Measurements from ENCODE around the gene DTYMK.
"Not testable (repeated sequence)": the region's sequence is repeated elsewhere in the genome, so short reads cannot be mapped to it uniquely, and the experiment has no call there.

Gene DTYMK

GRCh38 chr2:241671457-241672240 lies 15.0 kb downstream of the DTYMK start:
- no peak for DNase-seq

DNA sequence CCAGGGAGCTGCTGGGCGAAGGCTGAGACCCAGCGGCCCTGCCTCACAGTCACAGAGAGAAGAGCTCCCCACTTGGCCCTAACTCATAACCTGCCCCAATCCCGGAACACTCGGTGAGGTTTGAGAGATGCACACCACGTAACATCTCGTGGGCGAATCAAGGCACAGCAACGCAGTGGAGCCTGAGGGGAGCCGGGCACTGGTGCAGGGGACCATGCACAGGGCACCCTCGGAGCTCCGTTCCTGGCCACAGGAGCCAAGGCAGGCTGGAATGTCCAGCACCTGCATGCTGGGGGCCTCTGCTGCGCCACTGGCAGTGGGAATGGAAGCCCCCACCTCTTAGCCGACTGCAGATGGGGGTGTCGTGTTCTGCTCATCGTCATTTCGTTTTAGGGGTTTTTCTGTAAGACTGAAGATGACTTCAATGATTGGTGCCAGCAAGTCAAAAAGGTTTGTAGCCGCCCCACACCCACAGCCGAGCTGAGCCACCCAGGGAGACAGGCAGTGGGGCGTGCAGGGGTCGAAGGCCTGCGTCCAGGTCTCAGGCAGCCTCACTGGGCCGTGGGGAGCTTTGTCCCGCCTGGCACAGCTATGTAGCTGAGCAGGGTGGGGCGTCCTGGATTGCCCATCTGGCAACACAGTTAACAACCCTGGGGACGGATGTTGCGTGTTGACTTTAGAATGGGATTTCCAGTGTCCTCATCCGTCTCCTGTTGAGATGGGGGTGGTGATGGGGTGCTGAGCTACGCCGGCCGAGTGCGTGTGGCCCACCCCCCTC lies 16.1 kb downstream of the DTYMK start:
- no peak for DNase-seq

DNA sequence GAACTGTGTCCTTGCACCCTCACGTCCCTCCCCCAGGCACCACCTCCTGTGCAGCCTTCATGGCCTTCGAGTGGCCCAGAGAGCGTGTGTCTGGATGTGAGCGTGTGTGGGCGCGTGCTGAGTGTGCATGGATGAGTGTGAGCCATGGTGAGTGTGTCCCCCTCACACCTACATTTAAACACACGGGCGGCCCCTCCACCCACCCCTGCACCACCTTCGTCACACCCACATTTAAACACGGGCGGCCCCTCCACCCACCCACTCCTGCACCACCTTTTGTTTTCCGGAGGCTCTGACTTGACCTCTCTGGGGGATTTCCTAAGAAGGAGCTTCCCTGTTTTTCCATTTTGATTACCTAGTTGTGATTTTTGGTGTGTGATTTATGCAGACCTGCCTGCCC lies 17.8 kb downstream of the DTYMK start:
- DNase-seq = no peak

GRCh38 chr2:241668354-241668753 lies 18.3 kb downstream of the DTYMK start:
- DNase-seq = no peak

GRCh38 chr2:241666627-241667400 lies 19.8 kb downstream of the DTYMK start:
- DNase-seq = no peak

DNA sequence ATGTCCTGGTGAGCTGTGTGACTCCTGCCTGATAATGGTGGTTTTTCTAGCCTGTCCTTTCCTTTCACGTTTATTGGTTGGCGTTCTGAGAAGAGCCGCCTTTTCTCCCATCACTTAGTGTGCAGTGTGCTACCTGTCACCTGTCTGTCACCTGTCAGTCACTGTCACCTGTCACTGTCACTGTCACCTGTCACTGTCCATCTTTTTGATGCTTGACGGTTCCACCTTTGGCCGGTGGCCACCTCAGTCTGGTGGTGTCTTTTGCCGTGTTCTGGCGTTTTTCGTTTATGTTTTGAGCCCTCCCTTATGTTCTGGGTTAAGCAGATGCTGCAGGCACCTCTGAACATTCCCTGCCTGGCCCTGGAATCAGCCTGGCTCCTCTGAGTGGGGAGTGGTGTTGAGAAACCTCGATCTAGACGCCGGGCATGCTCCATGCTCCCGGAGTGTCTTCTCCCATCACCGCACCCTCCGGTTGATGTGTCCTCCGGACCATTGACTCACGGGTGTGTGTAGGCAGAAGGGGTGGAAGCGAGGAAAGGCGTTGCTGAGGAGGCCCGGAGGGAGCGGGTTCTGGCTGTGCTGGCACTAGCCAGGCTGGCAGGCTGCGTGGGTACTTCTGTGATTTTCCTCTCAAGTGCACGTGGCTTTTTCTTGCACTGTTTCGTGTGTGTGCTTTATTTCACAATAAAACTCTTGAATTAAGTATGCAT lies 20.7 kb downstream of the DTYMK start:
- DNase-seq = no peak

GRCh38 chr2:241662731-241663130 lies 23.9 kb downstream of the DTYMK start:
- not testable (repeated sequence) for DNase-seq

GRCh38 chr2:241660593-241661213 lies 25.9 kb downstream of the DTYMK start:
- DNase-seq = no peak

- DNase-seq = peak; percentile 41
These were observed 27.4 kb downstream of the DTYMK start for GRCh38 chr2:241659150-241659739.

- DNase-seq = no peak
These were observed 28.3 kb downstream of the DTYMK start for GRCh38 chr2:241658296-241658695.

GRCh38 chr2:241657786-241658254 lies 28.8 kb downstream of the DTYMK start:
- DNase-seq = no peak

GRCh38 chr2:241656190-241656741 lies 30.3 kb downstream of the DTYMK start:
- no peak for DNase-seq

GRCh38 chr2:241655516-241656189 lies 31.0 kb downstream of the DTYMK start:
- DNase-seq = no peak

DNA sequence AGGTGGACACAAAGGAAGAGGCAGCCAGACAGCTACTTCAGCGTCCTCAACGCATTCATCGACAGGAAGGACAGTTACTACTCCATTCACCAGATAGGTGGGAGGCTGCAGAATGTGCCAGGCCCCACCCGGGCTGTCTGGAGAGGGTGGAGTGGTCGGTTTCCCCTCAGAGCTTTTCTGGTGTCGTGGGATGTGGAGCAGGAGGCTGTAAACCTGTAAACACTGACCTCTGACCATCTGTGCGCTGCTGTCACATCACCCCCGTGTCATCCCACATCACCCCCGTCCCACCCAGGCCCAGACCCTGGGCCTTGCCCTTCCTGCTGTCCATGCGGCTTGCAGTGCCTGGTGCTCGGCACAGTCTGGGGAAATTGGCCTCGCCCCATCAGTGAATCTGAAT lies 32.1 kb downstream of the DTYMK start:
- DNase-seq = no peak

DNA sequence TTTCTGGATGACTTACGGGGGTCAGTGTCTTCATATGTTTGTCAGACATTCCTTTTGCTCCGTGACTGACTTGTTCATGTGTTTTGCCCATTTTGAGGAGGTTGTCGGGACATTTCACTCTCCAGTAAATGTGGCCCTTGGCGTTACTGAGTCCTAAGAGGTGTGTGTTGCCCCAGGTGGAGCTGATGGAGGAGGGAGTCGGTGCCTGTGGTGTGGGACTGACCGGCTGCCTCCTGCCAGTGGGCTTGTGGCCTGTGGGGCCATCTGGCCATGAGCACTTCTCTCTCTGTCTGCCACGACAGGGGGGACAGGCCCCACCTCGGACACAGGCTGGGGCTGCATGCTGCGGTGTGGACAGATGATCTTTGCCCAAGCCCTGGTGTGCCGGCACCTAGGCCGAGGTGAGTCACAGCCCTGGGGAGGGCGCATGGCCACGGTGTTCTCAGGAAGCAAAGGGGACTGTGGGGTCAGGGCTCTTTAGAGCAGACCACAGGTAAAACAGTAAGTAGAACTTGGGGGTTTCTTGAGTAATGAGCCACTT lies 33.3 kb downstream of the DTYMK start:
- no peak for DNase-seq

DNA sequence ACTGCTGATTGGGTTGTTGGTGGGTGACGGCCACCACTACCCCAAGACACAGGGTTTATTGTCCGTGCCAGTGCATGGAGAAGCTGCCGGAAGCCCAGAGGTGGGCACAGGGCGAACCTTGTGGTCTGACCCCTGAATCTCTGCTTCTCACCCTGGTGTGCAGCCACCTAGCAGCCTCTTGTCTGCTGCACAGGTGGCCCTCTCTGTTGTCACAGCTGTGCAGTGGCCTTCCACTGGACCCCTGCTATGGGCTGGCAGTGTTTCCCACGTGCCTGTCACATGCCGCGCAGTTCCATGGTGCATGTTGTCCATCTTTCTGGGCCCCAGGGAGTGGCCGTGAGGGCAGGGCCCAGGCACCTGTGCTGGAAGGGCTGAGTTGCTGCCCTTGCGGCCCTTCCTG lies 33.9 kb downstream of the DTYMK start:
- no peak for DNase-seq

- no peak for DNase-seq
These were observed 34.5 kb downstream of the DTYMK start for GRCh38 chr2:241652142-241652541.

DNA sequence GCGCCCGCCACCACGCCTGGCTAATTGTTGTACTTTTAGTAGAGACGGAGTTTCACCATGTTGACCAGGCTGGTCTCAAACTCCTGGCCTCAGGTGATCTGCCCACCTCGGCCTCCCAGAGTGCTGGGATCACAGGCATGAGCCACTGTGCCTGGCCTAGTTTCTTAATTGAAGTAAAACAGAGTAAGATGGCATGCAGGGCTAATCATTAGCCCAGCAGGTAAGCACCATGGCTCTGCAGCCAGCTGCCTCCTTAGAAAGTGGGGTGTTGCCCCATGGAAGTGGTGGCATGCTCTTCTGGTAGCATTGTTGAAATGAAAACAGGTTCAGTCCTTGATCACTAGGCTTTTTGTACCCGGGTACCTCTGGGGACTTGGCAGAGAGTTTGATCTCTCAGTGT lies 36.7 kb downstream of the DTYMK start:
- DNase-seq = no peak

DNA sequence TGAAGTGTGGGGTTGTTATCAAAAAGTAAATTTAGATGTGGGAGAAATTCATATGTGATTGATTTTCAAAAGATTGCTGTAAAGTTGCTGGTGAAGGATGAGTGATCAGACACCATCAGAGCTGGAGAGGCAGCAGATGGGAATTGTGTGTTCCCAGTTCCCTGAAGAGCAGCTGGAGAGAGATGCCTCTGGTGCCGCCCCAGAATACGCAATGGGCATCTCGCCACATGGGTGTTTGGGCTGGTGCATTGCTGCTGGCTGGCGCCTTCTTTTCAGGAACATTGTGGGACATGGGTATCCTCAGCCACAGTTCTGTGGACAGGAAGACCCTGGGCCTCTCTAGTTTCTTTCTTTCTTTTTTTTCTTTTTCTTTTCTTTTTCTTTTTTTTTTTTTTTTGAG lies 37.2 kb downstream of the DTYMK start:
- DNase-seq = no peak

DNA sequence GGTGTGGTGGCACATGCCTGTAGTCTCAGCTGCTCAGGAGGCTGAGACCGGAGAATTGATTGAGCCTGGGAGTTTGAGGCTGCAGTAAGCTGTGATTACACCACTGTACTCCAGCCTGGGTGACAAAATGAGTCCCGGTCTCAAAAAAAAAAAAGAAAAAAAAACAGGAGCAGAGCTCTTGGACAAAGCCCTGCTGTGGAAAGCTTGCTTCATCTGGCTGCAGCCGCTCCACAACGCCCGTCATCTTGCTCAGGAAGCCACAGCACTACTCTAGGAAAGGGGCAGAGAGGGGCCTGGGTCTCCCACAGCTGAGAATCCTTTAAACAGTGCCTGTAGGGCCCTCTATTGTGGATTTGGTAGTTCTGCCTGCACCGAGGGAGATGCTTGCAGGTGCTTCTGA lies 38.2 kb downstream of the DTYMK start:
- DNase-seq = no peak

All from CD4-positive, alpha-beta T cell treated with Interleukin-6 for 4 hours (primary cell).